Progenitor cell of endocrine pancreas (in vitro differentiated cells): ENCODE results near the gene PSMC4. TPM values are rescaled to one million over a fixed set of nuclear protein-coding genes. Genes with fewer than 3 reads are reported as not detected.

Experiments used
- DNase-seq: peaks from one replicate; pipeline ENCODE4 v3.0.0; 2021; ENCODE audit warnings: low spot score; ENCODE audit not compliant: unreplicated experiment
- H3K27ac Mint-ChIP-seq: 2 replicates; pipeline ENCODE4 v1.8.0; 2021; ENCODE audit warnings: mild to moderate bottlenecking, moderate library complexity, mixed read lengths
- H3K27me3 Mint-ChIP-seq: 2 replicates; pipeline ENCODE4 v1.8.0; 2021; ENCODE audit warnings: mixed read lengths
- H3K36me3 Mint-ChIP-seq: 2 replicates; pipeline ENCODE4 v1.8.0; 2022; ENCODE audit warnings: mixed read lengths; ENCODE audit not compliant: insufficient read depth
- H3K4me1 Mint-ChIP-seq: 2 replicates; pipeline ENCODE4 v1.8.0; 2021; ENCODE audit warnings: low read depth, mixed read lengths
- H3K4me3 Mint-ChIP-seq: 2 replicates; pipeline ENCODE4 v1.8.0; 2021; ENCODE audit warnings: low read depth, mild to moderate bottlenecking, moderate library complexity, mixed read lengths
- H3K9me3 Mint-ChIP-seq: 2 replicates; pipeline ENCODE4 v1.8.0; 2021; ENCODE audit warnings: low read depth, mixed read lengths
- CTCF ChIP-seq: fragments of 200-600 bp; sonication (generic); IDR thresholded peaks from one replicate; pipeline ENCODE4 v1.5.0; 2021; ENCODE audit warnings: antibody characterized with exemption, mild to moderate bottlenecking; ENCODE audit not compliant: unreplicated experiment
- total RNA-seq: library from RNA; stranded (reverse); gene quantifications from 2 replicates; pipeline ENCODE4 v1.2.1, GENCODE V29; 2021

PSMC4 gene
- total RNA-seq, 1 donor from 2014 or later, result 95.9 TPM

- H3K4me1 Mint-ChIP-seq, result peaks cover 25% of the 10 kb centered on the region
These were observed 2.2 kb upstream of the PSMC4 start for GRCh38 chr19:39968789-39969188.

DNA sequence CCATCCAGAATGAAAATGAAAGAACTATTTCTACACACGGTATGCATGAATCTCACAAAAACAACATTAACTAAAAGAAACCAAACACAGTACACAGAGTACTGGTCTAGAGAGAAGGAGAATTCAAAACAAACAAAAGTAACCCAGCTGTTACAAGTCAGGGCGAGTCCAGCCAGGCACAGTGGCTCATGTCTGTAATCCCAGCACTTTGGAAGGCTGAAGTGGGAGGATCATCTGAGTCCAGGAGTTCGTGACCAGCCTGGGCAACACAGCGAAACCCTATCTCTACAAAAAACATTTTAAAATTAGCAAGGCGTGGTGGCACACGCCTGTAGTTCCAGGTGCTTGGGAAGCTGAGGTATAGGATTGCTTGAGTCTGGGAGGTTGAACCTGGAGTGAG is 1.7 kb upstream of the PSMC4 start:
- Mint-ChIP-seq H3K4me1 (peaks cover 22% of the 10 kb centered on the region), H3K27me3 (no peaks in the 10 kb centered on the region), H3K4me3 (peak overlapping the region; percentile 100), H3K27ac (peak overlapping the region; percentile 45), H3K36me3 (peaks cover 13% of the 10 kb centered on the region), H3K9me3 (no peaks in the 10 kb centered on the region)
- TF ChIP-seq CTCF, result no peak
- DNase-seq, result no peak

More at GRCh38 chr19:39968789-39969188, 2.2 kb upstream of the PSMC4 start:
- Mint-ChIP-seq H3K4me3 (no peak overlapping the region), H3K27ac (no peak overlapping the region), H3K27me3 (no peaks in the 10 kb centered on the region), H3K36me3 (peaks cover 11% of the 10 kb centered on the region), H3K9me3 (no peaks in the 10 kb centered on the region)
- DNase-seq, result no peak
- no peak for TF ChIP-seq CTCF

GRCh38 chr19:39969681-39970424 is 1.1 kb upstream of the PSMC4 start:
- Mint-ChIP-seq H3K36me3 (peaks cover 17% of the 10 kb centered on the region), H3K4me3 (peak overlapping the region; percentile 100), H3K27me3 (no peaks in the 10 kb centered on the region), H3K27ac (peak overlapping the region; percentile 96), H3K9me3 (no peaks in the 10 kb centered on the region), H3K4me1 (peaks cover 22% of the 10 kb centered on the region)
- TF ChIP-seq CTCF, result no peak
- no peak for DNase-seq

DNA sequence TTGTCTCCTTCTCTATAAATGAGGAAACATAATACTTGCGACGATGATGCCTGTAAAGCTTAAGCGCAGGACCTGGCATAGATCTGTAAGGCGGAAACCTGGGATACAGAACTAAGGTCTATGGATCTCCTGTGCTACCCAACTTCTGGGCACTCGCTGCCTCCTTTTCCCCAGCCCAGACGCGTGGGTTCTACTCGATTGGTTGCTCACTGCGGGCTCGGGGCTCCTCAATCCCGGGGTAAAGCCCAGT is 615 bp upstream of the PSMC4 start:
- DNase-seq, result no peak
- TF ChIP-seq CTCF, result no peak
- peaks cover 20% of the 10 kb centered on the region for H3K36me3 Mint-ChIP-seq
- H3K27ac Mint-ChIP-seq, result peak overlapping the region; percentile 96
- peak overlapping the region; percentile 100 for H3K4me3 Mint-ChIP-seq
- H3K27me3 Mint-ChIP-seq, result no peaks in the 10 kb centered on the region
- H3K9me3 Mint-ChIP-seq, result no peaks in the 10 kb centered on the region
- H3K4me1 Mint-ChIP-seq, result peaks cover 22% of the 10 kb centered on the region

- Mint-ChIP-seq H3K27me3 (no peaks in the 10 kb centered on the region), H3K4me1 (peaks cover 22% of the 10 kb centered on the region), H3K4me3 (peak overlapping the region; percentile 100), H3K36me3 (peaks cover 25% of the 10 kb centered on the region), H3K9me3 (no peaks in the 10 kb centered on the region), H3K27ac (peak overlapping the region; percentile 96)
- TF ChIP-seq CTCF, result no peak
- no peak for DNase-seq
These were observed 543 bp downstream of the PSMC4 start for GRCh38 chr19:39971380-39972035.
